HepG2 (cell line): ENCODE results near the gene CKS1B. TPM values are rescaled to one million over a fixed set of nuclear protein-coding genes. Genes with fewer than 3 reads are reported as not detected.

Experiments
- AKNA ChIP-seq: sonication (generic); formaldehyde crosslinking; IDR thresholded peaks from 2 replicates; pipeline ENCODE4 v1.4.0; 2020; ENCODE audit warnings: missing genetic modification reagents, borderline replicate concordance
- ASH2L ChIP-seq: fragments of 300-600, 200-600 bp; sonication (generic); IDR thresholded peaks from 2 replicates; pipeline ENCODE4 v1.7.0; 2017; ENCODE audit warnings: low read depth, mild to moderate bottlenecking, moderate library complexity, mixed read lengths, low read length; ENCODE audit not compliant: insufficient read length
- BHLHE40 ChIP-seq: IDR thresholded peaks from 2 replicates; pipeline ENCODE4 v1.6.1; 2011; ENCODE audit warnings: low read length, improper control_type of control experiment
- CENPT ChIP-seq: sonication (generic); formaldehyde crosslinking; IDR thresholded peaks from 2 replicates; pipeline ENCODE4 v1.8.0; 2022; ENCODE audit warnings: low read depth, mild to moderate bottlenecking, moderate library complexity, missing genetic modification reagents
- DNMT3B ChIP-seq: conservative IDR thresholded peaks from 2 replicates; pipeline ENCODE4 v1.6.1; 2016; ENCODE audit warnings: missing biosample characterization, control low read depth
- ESRRA ChIP-seq: sonication (generic); formaldehyde crosslinking; IDR thresholded peaks from 2 replicates; pipeline ENCODE4 v1.5.1; 2020; ENCODE audit warnings: mild to moderate bottlenecking, low read depth, missing genetic modification reagents
- FIP1L1 ChIP-seq: fragments of 200-400 bp; formaldehyde crosslinking; IDR thresholded peaks from 2 replicates; pipeline ENCODE4 v1.6.1; 2018; ENCODE audit warnings: low read depth, mild to moderate bottlenecking, low read length, moderate library complexity, borderline replicate concordance; ENCODE audit not compliant: insufficient read depth
- FOSL1 ChIP-seq: sonication (generic); formaldehyde crosslinking; IDR thresholded peaks from 2 replicates; pipeline ENCODE4 v1.9.0; 2021; ENCODE audit warnings: missing genetic modification reagents, borderline replicate concordance
- FOXK2 ChIP-seq: fragments of 450-650 bp; IDR thresholded peaks from 2 replicates; pipeline ENCODE4 v1.6.1; 2016
- HOXA9 ChIP-seq: sonication (generic); formaldehyde crosslinking; IDR thresholded peaks from 2 replicates; pipeline ENCODE4 v1.8.1; 2022; ENCODE audit warnings: missing genetic modification reagents, mild to moderate bottlenecking, moderate library complexity, borderline replicate concordance
- KMT2B ChIP-seq: IDR thresholded peaks from 2 replicates; pipeline ENCODE4 v1.6.1; 2016; ENCODE audit warnings: missing genetic modification reagents, missing compliant biosample characterization
- MAFK ChIP-seq, 2 experiments: IDR thresholded peaks in 1 of 2; conservative IDR thresholded peaks in 1 of 2; 2 replicates each; pipeline ENCODE4 v1.6.1; 2011; ENCODE audit warnings: improper control_type of control experiment in 2 of 2, low read length in 2 of 2
- PHF21A ChIP-seq: sonication (generic); formaldehyde crosslinking; IDR thresholded peaks from 2 replicates; pipeline ENCODE4 v1.5.0; 2020; ENCODE audit warnings: mild to moderate bottlenecking, missing genetic modification reagents
- POLR2G ChIP-seq: fragments of 200-400 bp; formaldehyde crosslinking; IDR thresholded peaks from 2 replicates; pipeline ENCODE4 v1.6.1; 2018; ENCODE audit warnings: mild to moderate bottlenecking, low read depth, low read length, moderate library complexity
- RFX3 ChIP-seq: IDR thresholded peaks from 2 replicates; pipeline ENCODE4 v1.6.1; 2016; ENCODE audit warnings: missing biosample characterization, missing genetic modification reagents
- RXRA ChIP-seq: sonication (generic); formaldehyde crosslinking; IDR thresholded peaks from 2 replicates; pipeline ENCODE4 v1.5.1; 2020; ENCODE audit warnings: missing genetic modification reagents
- STAG1 ChIP-seq: sonication (generic); formaldehyde crosslinking; IDR thresholded peaks from 2 replicates; pipeline ENCODE4 v1.4.0; 2020; ENCODE audit warnings: missing genetic modification reagents
- ZEB1 ChIP-seq: IDR thresholded peaks from 2 replicates; pipeline ENCODE4 v1.6.1; 2012; ENCODE audit warnings: mild to moderate bottlenecking, low read depth, inconsistent platforms; ENCODE audit not compliant: insufficient replicate concordance
- ZNF501 ChIP-seq: sonication (generic); formaldehyde crosslinking; IDR thresholded peaks from 2 replicates; pipeline ENCODE4 v1.5.1; 2020; ENCODE audit warnings: mild to moderate bottlenecking, moderate library complexity, missing genetic modification reagents
- polyA plus RNA-seq, 8 experiments: library from polyadenylated mRNA; depleted of rRNA in 3 of 8; stranded (reverse) in 7 of 8; unstranded in 1 of 8; fragments of >200 nt; fragmentation: Illumina TruSeq in 4 of 8; extraction: Trizol in 4 of 8; gene quantifications; 2 replicates each; pipeline versions ENCODE4 v1.2.1 to v1.2.3, GENCODE V29; 2011 to 2016; ENCODE audit warnings: low read depth in 4 of 8, missing spikeins in 1 of 8, mixed read lengths in 1 of 8; ENCODE audit not compliant: insufficient read depth in 1 of 8
- total RNA-seq, 5 experiments: library from RNA; depleted of rRNA; stranded (reverse); fragments of >200 nt; fragmentation: Illumina TruSeq; extraction: Trizol; gene quantifications; 2 replicates each; pipeline ENCODE4 v1.2.3, GENCODE V29; 2016; ENCODE audit warnings: low read depth in 1 of 5
- TF ChIP-seq, protein P1 (sequence below): sonication (generic); formaldehyde crosslinking; IDR thresholded peaks from 2 replicates; pipeline ENCODE4 v1.5.0; 2020; ENCODE audit warnings: mild to moderate bottlenecking, missing genetic modification reagents, moderate library complexity
- TF ChIP-seq, protein P2 (sequence below): sonication (generic); formaldehyde crosslinking; IDR thresholded peaks from 2 replicates; pipeline ENCODE4 v1.9.0; 2021; ENCODE audit warnings: missing genetic modification reagents, borderline replicate concordance

The CKS1B gene
- total and polyA plus RNA-seq, 2 of the 13 experiments (the other 11 are each of a cell fraction or from before 2014, with no cell fraction given), result 217 to 222 TPM

DNA sequence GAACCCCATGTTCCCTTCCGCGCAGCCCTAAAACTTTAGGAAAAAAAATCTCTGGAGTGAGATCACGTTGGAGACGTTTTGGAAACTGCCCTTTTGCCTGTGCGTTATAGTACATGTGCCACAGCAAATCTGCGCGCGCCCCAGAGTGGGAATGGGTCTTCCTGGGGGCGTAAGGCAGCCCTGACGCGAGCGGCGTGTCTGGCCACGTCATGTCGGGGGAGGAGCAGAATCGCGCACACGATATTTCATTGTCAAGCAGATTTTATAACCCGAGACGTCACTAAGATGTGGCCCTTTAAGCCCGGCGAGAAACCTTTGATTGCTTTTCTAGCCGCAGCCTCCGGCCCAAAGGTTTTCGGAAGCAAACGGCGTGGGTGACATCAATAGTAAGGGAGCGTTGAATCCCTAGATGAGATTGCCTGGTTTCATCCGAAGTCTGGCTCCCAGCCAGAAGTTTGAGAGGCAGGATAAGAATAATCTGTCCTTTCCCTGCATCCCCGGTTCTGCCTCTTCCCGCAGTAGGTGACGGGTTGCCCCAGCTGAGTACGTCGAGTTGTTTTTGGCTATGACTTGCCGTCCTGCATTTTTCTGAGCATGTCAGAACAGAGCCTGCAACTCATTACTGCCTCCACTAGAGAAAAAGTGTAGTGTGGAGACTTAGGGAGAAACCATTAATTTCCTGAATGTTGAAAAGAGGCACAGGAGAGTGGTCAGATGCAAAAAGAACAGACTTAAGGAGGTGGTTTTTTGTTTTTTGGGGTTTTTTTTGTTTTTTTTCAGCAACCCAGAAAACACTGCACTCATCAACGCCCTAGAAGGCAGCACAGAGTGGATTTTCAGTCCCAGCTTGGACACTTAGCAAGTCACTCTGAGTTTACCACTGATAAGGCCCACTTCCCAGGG lies 37.1 kb upstream of the CKS1B start (continued):
- TF ChIP-seq, protein P1, sequence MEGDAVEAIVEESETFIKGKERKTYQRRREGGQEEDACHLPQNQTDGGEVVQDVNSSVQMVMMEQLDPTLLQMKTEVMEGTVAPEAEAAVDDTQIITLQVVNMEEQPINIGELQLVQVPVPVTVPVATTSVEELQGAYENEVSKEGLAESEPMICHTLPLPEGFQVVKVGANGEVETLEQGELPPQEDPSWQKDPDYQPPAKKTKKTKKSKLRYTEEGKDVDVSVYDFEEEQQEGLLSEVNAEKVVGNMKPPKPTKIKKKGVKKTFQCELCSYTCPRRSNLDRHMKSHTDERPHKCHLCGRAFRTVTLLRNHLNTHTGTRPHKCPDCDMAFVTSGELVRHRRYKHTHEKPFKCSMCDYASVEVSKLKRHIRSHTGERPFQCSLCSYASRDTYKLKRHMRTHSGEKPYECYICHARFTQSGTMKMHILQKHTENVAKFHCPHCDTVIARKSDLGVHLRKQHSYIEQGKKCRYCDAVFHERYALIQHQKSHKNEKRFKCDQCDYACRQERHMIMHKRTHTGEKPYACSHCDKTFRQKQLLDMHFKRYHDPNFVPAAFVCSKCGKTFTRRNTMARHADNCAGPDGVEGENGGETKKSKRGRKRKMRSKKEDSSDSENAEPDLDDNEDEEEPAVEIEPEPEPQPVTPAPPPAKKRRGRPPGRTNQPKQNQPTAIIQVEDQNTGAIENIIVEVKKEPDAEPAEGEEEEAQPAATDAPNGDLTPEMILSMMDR (CRISPR knock-in tag), result peak; percentile 20; the same call in 1 of the 2 replicates
- TF ChIP-seq AKNA (CRISPR knock-in tag) (0 out of 2 replicates have a peak, but pooled peaks have one; percentile 10), ESRRA (CRISPR knock-in tag) (no peak), POLR2G (no peak), ASH2L (peak; percentile 84), FOXK2 (no peak), DNMT3B (no peak), CENPT (CRISPR knock-in tag) (no peak), KMT2B (peak; percentile 44; the same call in 1 of the 2 replicates), MAFK (conservative IDR thresholded peaks at IDR 0.05 in 1 of 2, IDR thresholded peaks at IDR 0.05 in 1 of 2; ENCODE audit: low read length in 2 of 2) (0 out of 4 replicates have a peak, but pooled peaks have one; percentile 6 to 24), FIP1L1 (no peak), HOXA9 (no peak), ZEB1 (peak; percentile 1), PHF21A (CRISPR knock-in tag) (peak; percentile 16; the same call in 1 of the 2 replicates), STAG1 (CRISPR knock-in tag) (no peak), ZNF501 (CRISPR knock-in tag) (peak; percentile 21; the same call in 1 of the 2 replicates), RFX3 (CRISPR knock-in tag) (no peak), RXRA (CRISPR knock-in tag) (no peak), BHLHE40 (peak; percentile 87), FOSL1 (CRISPR knock-in tag) (no peak)
- TF ChIP-seq, protein P2, sequence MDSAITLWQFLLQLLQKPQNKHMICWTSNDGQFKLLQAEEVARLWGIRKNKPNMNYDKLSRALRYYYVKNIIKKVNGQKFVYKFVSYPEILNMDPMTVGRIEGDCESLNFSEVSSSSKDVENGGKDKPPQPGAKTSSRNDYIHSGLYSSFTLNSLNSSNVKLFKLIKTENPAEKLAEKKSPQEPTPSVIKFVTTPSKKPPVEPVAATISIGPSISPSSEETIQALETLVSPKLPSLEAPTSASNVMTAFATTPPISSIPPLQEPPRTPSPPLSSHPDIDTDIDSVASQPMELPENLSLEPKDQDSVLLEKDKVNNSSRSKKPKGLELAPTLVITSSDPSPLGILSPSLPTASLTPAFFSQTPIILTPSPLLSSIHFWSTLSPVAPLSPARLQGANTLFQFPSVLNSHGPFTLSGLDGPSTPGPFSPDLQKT, result no peak
